Vagina (tissue), 2 donors: ENCODE results near the gene TIGIT. TPM values are rescaled to one million over a fixed set of nuclear protein-coding genes. Genes with fewer than 3 reads are reported as not detected.

Experiments used
- DNase-seq, 2 donors: peaks; one replicate each; pipeline ENCODE4 v3.0.0-alpha.2; 2017; ENCODE audit errors: extremely low spot score in 2 of 2
- H3K27ac ChIP-seq: fragments of 200-600 bp; sonication (generic); one replicate; pipeline ENCODE4 v1.5.1; 2019
- H3K27me3 ChIP-seq: fragments of 200-600 bp; sonication (generic); one replicate; pipeline ENCODE4 v1.5.1; 2019
- H3K36me3 ChIP-seq, 2 donors: fragments of 200-600 bp; sonication (generic); one replicate each; pipeline ENCODE4 v1.5.1; 2017 to 2019
- H3K4me1 ChIP-seq: fragments of 200-600 bp; sonication (generic); one replicate; pipeline ENCODE4 v1.5.1; 2019
- H3K4me3 ChIP-seq, 2 donors: fragments of 200-600 bp; sonication (generic); 1 replicate in 1 of 2; 2 replicates in 1 of 2; pipeline ENCODE4 v1.5.1; 2016 to 2019
- H3K9me3 ChIP-seq: fragments of 200-600 bp; sonication (generic); one replicate; pipeline ENCODE4 v1.5.1; 2019
- POLR2A ChIP-seq, 2 donors: fragments of 450-650 bp; IDR thresholded peaks; one replicate each; pipeline ENCODE4 v1.6.1; 2017; ENCODE audit warnings: antibody characterized with exemption in 2 of 2, mild to moderate bottlenecking in 2 of 2, moderate library complexity in 2 of 2
- POLR2AphosphoS5 ChIP-seq, 2 donors: sonication (generic); formaldehyde crosslinking; IDR thresholded peaks; one replicate each; pipeline ENCODE4 v1.9.0; 2017; ENCODE audit warnings: antibody characterized with exemption in 2 of 2, mild to moderate bottlenecking in 2 of 2, low read depth in 1 of 2; ENCODE audit not compliant: insufficient read depth in 1 of 2
- intact Hi-C: fragments of 100-400 bp; cut with DNase I; formaldehyde crosslinking; loops from one replicate; pipeline ENCODE4 v1.15.1; 2023
- total RNA-seq: library from RNA; depleted of rRNA; stranded (reverse); fragments of >200 nt; gene quantifications from one replicate; pipeline ENCODE4 v1.2.3, GENCODE V29; 2016
- TF ChIP-seq, protein P1 (sequence below), 3 experiments: fragments of 450-650 bp in 2 of 3; fragments of 200-600 bp in 1 of 3; sonication (generic) in 1 of 3; IDR thresholded peaks; one replicate each; pipeline ENCODE4 v1.5.1; 2017 to 2019; ENCODE audit warnings: antibody characterized with exemption in 3 of 3, mild to moderate bottlenecking in 2 of 3, moderate library complexity in 2 of 3

TIGIT gene
- total RNA-seq, 1 donor from 2014 or later: 8.6 TPM

DNA sequence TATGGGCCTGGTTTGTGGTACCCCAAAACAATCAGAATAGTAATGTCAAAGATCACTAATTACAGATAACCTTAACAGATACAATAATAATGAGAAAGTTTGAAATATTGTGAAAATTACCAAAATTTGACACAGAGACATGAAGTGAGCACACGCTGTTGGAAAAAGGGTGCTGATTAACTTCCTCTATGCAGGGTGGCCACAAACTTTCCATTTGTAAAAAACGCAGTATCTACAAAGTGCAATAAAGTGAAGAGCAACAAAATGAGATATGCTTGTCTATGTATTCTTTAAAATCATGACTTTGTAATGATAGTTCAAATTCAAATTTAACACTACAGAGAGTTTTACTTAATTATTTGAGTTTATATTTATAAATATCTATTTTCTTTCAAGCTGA, 7.6 kb upstream of the TIGIT start:
- H3K4me1 ChIP-seq: no peaks in the 10 kb centered on the region
- H3K4me3 ChIP-seq: no peak overlapping the region
- DNase-seq: no peak
- H3K36me3 ChIP-seq: no peaks in the 10 kb centered on the region
- no peaks in the 10 kb centered on the region for H3K9me3 ChIP-seq
- intact Hi-C loops: no loop called here
- H3K27ac ChIP-seq: no peak overlapping the region
- TF ChIP-seq, protein P1, sequence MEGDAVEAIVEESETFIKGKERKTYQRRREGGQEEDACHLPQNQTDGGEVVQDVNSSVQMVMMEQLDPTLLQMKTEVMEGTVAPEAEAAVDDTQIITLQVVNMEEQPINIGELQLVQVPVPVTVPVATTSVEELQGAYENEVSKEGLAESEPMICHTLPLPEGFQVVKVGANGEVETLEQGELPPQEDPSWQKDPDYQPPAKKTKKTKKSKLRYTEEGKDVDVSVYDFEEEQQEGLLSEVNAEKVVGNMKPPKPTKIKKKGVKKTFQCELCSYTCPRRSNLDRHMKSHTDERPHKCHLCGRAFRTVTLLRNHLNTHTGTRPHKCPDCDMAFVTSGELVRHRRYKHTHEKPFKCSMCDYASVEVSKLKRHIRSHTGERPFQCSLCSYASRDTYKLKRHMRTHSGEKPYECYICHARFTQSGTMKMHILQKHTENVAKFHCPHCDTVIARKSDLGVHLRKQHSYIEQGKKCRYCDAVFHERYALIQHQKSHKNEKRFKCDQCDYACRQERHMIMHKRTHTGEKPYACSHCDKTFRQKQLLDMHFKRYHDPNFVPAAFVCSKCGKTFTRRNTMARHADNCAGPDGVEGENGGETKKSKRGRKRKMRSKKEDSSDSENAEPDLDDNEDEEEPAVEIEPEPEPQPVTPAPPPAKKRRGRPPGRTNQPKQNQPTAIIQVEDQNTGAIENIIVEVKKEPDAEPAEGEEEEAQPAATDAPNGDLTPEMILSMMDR (IDR thresholded peaks at IDR 0.05): no peak
- TF ChIP-seq POLR2AphosphoS5 (IDR thresholded peaks at IDR 0.05; ENCODE audit: insufficient read depth in 1 of 2, low read depth in 1 of 2) (no peak), POLR2A (IDR thresholded peaks at IDR 0.05) (no peak)
- no peaks in the 10 kb centered on the region for H3K27me3 ChIP-seq

DNA sequence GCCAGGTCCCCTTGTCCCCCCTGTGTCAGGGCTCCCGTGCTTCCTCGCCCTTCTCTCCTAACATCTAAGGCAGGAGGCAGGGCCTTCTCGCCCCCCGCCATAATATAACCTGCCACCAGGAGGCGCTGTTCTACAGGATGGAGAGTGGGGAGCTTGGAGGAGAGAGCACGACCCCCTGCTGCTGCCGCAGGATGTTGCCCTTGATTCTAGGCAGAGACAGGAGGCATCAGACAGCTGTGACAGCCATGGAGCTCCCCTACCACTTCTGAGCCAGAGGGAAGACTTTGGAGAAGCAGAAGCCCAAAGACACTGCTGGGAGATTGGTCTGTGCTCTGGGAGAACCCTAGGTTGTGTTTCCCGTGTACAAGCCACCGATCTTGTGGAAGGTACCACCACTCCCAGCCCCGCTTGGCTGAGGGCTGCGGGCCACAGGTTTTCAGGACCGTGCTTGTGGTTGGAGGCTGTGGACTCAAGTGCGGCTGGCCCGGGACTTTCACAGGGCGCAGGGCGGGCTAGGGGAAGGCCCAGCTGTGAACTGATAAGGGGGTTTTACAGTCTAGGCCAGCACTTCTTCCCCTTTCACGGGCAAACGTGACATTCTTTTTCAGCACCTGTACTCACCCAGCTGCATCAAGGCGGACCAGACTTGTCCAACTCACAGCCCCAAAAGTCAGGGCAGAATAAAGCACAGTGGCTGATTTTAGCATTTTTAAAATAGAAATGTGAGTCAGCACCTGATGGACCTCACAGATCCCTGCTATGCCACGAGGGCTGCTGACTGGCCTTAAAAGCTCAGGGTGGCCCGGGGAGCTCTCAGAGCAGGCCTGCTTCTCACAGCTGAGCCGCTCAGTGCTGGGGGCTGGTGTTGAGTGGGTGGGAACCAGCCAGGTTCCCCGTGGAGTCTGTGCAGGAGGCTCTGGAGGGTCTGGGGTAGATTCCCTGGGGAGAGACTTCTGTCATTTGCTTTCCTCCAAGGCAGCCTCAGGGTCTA, 2.6 kb upstream of the TIGIT start:
- Histone ChIP-seq H3K27me3 (no peaks in the 10 kb centered on the region), H3K9me3 (no peaks in the 10 kb centered on the region), H3K4me3 (no peak overlapping the region), H3K36me3 (no peaks in the 10 kb centered on the region), H3K27ac (peak overlapping the region; percentile 30), H3K4me1 (no peaks in the 10 kb centered on the region)
- TF ChIP-seq, protein P1 (IDR thresholded peaks at IDR 0.05): peak; percentile 38 to 59 (median 45)
- no peak for TF ChIP-seq POLR2A (IDR thresholded peaks at IDR 0.05)
- DNase-seq: no peak
- intact Hi-C loops: loop anchor here (5.0 kb wide), 1 partner anchor 171 kb away; no protein-coding TSS in a partner anchor

GRCh38 chr3:114294940-114295480, 1.2 kb downstream of the TIGIT start:
- intact Hi-C loops: loop anchor here (5.0 kb wide), 1 partner anchor 167 kb away; no protein-coding TSS in a partner anchor

DNA sequence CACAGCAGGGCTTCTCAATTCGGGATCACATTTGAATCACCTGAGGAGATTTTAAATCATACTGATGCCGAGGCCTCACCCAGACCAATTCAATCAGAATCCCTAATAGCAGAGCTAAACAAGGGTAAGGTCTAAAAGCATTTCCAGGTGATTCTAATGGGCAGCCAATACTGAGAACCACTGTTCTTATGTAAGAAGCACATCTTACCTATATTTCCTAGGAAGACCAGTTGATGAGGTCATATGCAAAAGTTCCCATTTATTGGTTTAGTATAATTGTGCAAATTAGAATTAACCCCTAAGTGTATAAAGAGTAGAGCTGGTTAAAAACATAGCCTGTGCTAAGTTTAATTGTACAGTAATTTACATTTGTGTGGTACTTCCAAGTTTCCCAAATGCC, 2.1 kb downstream of the TIGIT start:
- intact Hi-C loops: no loop called here

More at GRCh38 chr3:114294940-114295480, 1.2 kb downstream of the TIGIT start:
- Histone ChIP-seq H3K9me3 (no peaks in the 10 kb centered on the region), H3K27me3 (no peaks in the 10 kb centered on the region), H3K27ac (no peak overlapping the region), H3K36me3 (no peaks in the 10 kb centered on the region), H3K4me1 (no peaks in the 10 kb centered on the region), H3K4me3 (no peak overlapping the region)
- TF ChIP-seq, protein P1 (IDR thresholded peaks at IDR 0.05): no peak
- TF ChIP-seq POLR2A (IDR thresholded peaks at IDR 0.05) (no peak), POLR2AphosphoS5 (IDR thresholded peaks at IDR 0.05; ENCODE audit: insufficient read depth in 1 of 2, low read depth in 1 of 2) (no peak)
- no peak for DNase-seq

More for the DNA sequence above, 2.1 kb downstream of the TIGIT start:
- no peaks in the 10 kb centered on the region for H3K9me3 ChIP-seq
- TF ChIP-seq, protein P1 (IDR thresholded peaks at IDR 0.05): no peak
- TF ChIP-seq POLR2AphosphoS5 (IDR thresholded peaks at IDR 0.05; ENCODE audit: insufficient read depth in 1 of 2, low read depth in 1 of 2): no peak
- no peak for TF ChIP-seq POLR2A (IDR thresholded peaks at IDR 0.05)
- H3K27ac ChIP-seq: no peak overlapping the region
- no peaks in the 10 kb centered on the region for H3K36me3 ChIP-seq
- H3K27me3 ChIP-seq: no peaks in the 10 kb centered on the region
- H3K4me1 ChIP-seq: no peaks in the 10 kb centered on the region
- H3K4me3 ChIP-seq: no peak overlapping the region
- DNase-seq: no peak
